ENCODE measurements around the gene NUCB1. TPM values are rescaled to one million over a fixed set of nuclear protein-coding genes. Genes with fewer than 3 reads are reported as not detected.
A peak's percentile ranks its signal among the peaks of the same experiment; 100 is the strongest.

NUCB1 gene
- total RNA-seq, 1 experiment from 2014 or later, result 153 TPM

DNA sequence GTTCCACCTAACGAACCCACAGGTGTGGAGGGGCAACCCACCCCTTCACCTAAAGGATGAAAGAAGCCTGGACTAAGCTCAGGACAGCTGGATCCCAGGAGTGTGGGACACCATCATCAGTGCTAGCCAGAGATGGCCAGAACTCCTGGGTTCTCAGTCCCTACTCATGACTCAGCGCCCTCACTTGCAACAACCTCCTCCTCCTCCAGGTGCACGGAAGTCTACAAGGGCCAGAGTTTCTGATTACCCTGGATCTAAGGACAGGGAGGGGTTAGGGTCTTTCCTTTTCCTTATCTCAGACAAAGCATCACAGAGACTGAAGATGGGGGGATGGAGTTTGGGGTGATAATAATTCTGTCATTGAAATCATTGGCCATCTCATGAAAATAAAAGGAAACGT lies 9.6 kb upstream of the NUCB1 start (continued):
- TF ChIP-seq AR (CRISPR knock-in tag; IDR thresholded peaks at IDR 0.05) (no peak), PREB (CRISPR knock-in tag; IDR thresholded peaks at IDR 0.05; ENCODE audit: borderline replicate concordance) (no peak)

GRCh38 chr19:48895226-48895625 lies 4.9 kb upstream of the NUCB1 start:
- ATAC-seq (no peak), DNase-seq (ENCODE audit: low spot score) (no peak)
- Mint-ChIP-seq H3K4me1 (peaks cover 12% of the 10 kb centered on the region), H3K36me3 (no peaks in the 10 kb centered on the region), H3K27ac (no peak overlapping the region), H3K27me3 (ENCODE audit: low read depth) (peaks cover 27% of the 10 kb centered on the region), H3K9me3 (no peaks in the 10 kb centered on the region), H3K4me3 (peak overlapping the region; percentile 71)
- CTCF ChIA-PET, result interaction anchor here (1.4 to 3.8 kb wide), 7 partner anchors 53 to 107 kb away, joined by 3 to 19 read pairs (median 8); partner anchors contain the start of genes GYS1 and RUVBL2
- TF ChIP-seq ZNF281 (CRISPR knock-in tag; IDR thresholded peaks at IDR 0.05) (no peak), TEAD4 (CRISPR knock-in tag; IDR thresholded peaks at IDR 0.05) (no peak), ZNF138 (CRISPR knock-in tag; conservative IDR thresholded peaks at IDR 0.05) (no peak), TEAD1 (CRISPR knock-in tag; IDR thresholded peaks at IDR 0.05) (no peak), E2F1 (CRISPR knock-in tag; IDR thresholded peaks at IDR 0.05) (no peak), GRHL2 (CRISPR knock-in tag; IDR thresholded peaks at IDR 0.05; ENCODE audit: insufficient replicate concordance, severe bottlenecking) (no peak), CREB1 (CRISPR knock-in tag; IDR thresholded peaks at IDR 0.05) (no peak), PRRX2 (CRISPR knock-in tag; IDR thresholded peaks at IDR 0.05) (no peak), FOXK1 (CRISPR knock-in tag; IDR thresholded peaks at IDR 0.05) (no peak), ZBTB21 (CRISPR knock-in tag; IDR thresholded peaks at IDR 0.05; ENCODE audit: borderline replicate concordance) (no peak), ETV6 (CRISPR knock-in tag; IDR thresholded peaks at IDR 0.05) (no peak), PREB (CRISPR knock-in tag; IDR thresholded peaks at IDR 0.05; ENCODE audit: borderline replicate concordance) (no peak), CDX4 (CRISPR knock-in tag; IDR thresholded peaks at IDR 0.05; ENCODE audit: borderline replicate concordance) (no peak), RELA (CRISPR knock-in tag; IDR thresholded peaks at IDR 0.05; ENCODE audit: borderline replicate concordance) (no peak)
- TF ChIP-seq, protein P1, sequence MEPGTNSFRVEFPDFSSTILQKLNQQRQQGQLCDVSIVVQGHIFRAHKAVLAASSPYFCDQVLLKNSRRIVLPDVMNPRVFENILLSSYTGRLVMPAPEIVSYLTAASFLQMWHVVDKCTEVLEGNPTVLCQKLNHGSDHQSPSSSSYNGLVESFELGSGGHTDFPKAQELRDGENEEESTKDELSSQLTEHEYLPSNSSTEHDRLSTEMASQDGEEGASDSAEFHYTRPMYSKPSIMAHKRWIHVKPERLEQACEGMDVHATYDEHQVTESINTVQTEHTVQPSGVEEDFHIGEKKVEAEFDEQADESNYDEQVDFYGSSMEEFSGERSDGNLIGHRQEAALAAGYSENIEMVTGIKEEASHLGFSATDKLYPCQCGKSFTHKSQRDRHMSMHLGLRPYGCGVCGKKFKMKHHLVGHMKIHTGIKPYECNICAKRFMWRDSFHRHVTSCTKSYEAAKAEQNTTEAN (CRISPR knock-in tag; IDR thresholded peaks at IDR 0.05), result no peak
- TF ChIP-seq, protein P2, sequence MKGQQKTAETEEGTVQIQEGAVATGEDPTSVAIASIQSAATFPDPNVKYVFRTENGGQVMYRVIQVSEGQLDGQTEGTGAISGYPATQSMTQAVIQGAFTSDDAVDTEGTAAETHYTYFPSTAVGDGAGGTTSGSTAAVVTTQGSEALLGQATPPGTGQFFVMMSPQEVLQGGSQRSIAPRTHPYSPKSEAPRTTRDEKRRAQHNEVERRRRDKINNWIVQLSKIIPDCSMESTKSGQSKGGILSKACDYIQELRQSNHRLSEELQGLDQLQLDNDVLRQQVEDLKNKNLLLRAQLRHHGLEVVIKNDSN (CRISPR knock-in tag; IDR thresholded peaks at IDR 0.05), result no peak
- TF ChIP-seq, protein P3, sequence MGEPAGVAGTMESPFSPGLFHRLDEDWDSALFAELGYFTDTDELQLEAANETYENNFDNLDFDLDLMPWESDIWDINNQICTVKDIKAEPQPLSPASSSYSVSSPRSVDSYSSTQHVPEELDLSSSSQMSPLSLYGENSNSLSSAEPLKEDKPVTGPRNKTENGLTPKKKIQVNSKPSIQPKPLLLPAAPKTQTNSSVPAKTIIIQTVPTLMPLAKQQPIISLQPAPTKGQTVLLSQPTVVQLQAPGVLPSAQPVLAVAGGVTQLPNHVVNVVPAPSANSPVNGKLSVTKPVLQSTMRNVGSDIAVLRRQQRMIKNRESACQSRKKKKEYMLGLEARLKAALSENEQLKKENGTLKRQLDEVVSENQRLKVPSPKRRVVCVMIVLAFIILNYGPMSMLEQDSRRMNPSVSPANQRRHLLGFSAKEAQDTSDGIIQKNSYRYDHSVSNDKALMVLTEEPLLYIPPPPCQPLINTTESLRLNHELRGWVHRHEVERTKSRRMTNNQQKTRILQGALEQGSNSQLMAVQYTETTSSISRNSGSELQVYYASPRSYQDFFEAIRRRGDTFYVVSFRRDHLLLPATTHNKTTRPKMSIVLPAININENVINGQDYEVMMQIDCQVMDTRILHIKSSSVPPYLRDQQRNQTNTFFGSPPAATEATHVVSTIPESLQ (CRISPR knock-in tag; IDR thresholded peaks at IDR 0.05), result no peak
- TF ChIP-seq, protein P4, sequence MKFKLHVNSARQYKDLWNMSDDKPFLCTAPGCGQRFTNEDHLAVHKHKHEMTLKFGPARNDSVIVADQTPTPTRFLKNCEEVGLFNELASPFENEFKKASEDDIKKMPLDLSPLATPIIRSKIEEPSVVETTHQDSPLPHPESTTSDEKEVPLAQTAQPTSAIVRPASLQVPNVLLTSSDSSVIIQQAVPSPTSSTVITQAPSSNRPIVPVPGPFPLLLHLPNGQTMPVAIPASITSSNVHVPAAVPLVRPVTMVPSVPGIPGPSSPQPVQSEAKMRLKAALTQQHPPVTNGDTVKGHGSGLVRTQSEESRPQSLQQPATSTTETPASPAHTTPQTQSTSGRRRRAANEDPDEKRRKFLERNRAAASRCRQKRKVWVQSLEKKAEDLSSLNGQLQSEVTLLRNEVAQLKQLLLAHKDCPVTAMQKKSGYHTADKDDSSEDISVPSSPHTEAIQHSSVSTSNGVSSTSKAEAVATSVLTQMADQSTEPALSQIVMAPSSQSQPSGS (CRISPR knock-in tag; IDR thresholded peaks at IDR 0.05; ENCODE audit: borderline replicate concordance, low read depth), result no peak
- POLR2A ChIA-PET, result interaction anchor here (0.6 to 2.4 kb wide), 4 partner anchors 22 to 255 kb away, joined by 4 to 12 read pairs (median 4); partner anchors contain the start of gene PPP1R15A

Data from WTC11 (cell line).